ENCODE measurements around the gene HP. TPM values are rescaled to one million over a fixed set of nuclear protein-coding genes. Genes with fewer than 3 reads are reported as not detected.
A peak's percentile ranks its signal among the peaks of the same experiment; 100 is the strongest.

Gene HP
- total and polyA plus RNA-seq, 2 of the 13 experiments (the other 11 are each of a cell fraction or from before 2014, with no cell fraction given) = 387 to 524 TPM

DNA sequence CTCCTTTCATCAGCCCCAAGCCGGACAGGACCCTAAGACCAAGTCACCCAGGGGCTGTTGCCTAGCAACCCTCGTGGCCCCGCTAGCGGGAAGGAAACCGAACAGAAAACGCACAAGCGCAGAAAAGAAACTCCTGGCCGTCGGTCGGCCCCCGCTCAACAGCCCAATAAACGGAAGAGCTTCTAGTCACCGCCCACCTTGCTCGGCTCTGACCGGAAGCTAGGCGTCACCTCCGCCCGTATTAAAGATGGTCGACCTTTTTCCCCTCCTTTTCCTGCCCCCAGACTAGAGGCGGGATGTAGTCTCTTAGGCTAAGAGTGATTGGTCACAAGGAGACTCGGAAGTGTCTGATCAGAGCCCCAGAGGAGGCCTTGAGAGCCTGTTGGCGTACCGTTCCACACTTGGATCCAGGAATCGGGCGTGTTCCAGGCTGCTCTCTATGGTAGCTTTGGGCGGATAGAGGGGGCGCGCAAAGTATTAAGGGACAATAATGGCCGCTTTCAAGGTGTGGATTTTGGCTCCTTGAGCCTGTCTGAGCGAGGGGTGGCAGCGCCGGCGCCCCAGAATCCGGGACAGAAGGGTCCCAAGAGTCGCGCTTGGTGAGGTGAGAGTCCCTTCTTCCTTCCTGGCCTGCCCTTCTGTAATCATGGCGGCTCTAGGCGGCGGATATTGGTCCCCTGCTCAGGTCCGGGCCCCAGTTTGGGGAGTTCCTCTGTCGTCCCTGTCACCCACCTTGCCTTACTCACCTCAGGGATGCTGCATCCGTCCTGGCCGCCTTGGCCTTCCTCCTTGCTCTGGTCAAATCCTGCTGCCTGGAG, 39.4 kb downstream of the HP start, which contains the start of the genes DHX38 and TXNL4B (continued):
- TF ChIP-seq KDM3A (CRISPR knock-in tag; IDR thresholded peaks at IDR 0.05; ENCODE audit: low read depth) (peak; percentile 49; the same call in 1 of the 2 replicates), AGO1 (IDR thresholded peaks at IDR 0.05; ENCODE audit: low read depth, low read length, poor library complexity, severe bottlenecking) (peak; percentile 57), ZNF792 (CRISPR knock-in tag; IDR thresholded peaks at IDR 0.05) (peak; percentile 69; the same call in 1 of the 2 replicates), TCF12 (IDR thresholded peaks at IDR 0.05) (no peak), TCF12 (CRISPR knock-in tag; IDR thresholded peaks at IDR 0.05) (peak; percentile 25; the same call in 1 of the 2 replicates), JUND (CRISPR knock-in tag; IDR thresholded peaks at IDR 0.05) (0 out of 2 replicates have a peak, but pooled peaks have one; percentile 13), PITX1 (CRISPR knock-in tag; IDR thresholded peaks at IDR 0.05) (peak; percentile 86), CBX5 (CRISPR knock-in tag; IDR thresholded peaks at IDR 0.05; ENCODE audit: borderline replicate concordance) (peak; percentile 61; the same call in 1 of the 2 replicates), ZNF644 (CRISPR knock-in tag; IDR thresholded peaks at IDR 0.05; ENCODE audit: low read depth) (no peak), NCOA1 (CRISPR knock-in tag; IDR thresholded peaks at IDR 0.05) (no peak), SNRNP70 (IDR thresholded peaks at IDR 0.05; ENCODE audit: low read depth, low read length) (no peak), ZNF776 (CRISPR knock-in tag; IDR thresholded peaks at IDR 0.05) (peak; percentile 75; the same call in 1 of the 2 replicates), POLR2A (IDR thresholded peaks at IDR 0.05; ENCODE audit: insufficient read depth in 1 of 2, low read depth in 2 of 2, low read length in 2 of 2) (peak; percentile 69 to 95), RAD21 (CRISPR knock-in tag; IDR thresholded peaks at IDR 0.05) (no peak), ZKSCAN1 (IDR thresholded peaks at IDR 0.05; ENCODE audit: low read length) (no peak; the same call in 1 of the 2 replicates), ZNF33B (CRISPR knock-in tag; IDR thresholded peaks at IDR 0.05) (peak; percentile 58; the same call in 1 of the 2 replicates), ZBTB7B (CRISPR knock-in tag; IDR thresholded peaks at IDR 0.05) (no peak; the same call in 1 of the 2 replicates), GABPA (IDR thresholded peaks at IDR 0.05; ENCODE audit: low read depth, low read length) (peak; percentile 83), GABPA (CRISPR knock-in tag; IDR thresholded peaks at IDR 0.05; ENCODE audit: low read depth) (peak; percentile 97), DNMT3B (CRISPR knock-in tag; conservative IDR thresholded peaks at IDR 0.05) (peak; percentile 67; the same call in 1 of the 2 replicates), ZNF772 (CRISPR knock-in tag; IDR thresholded peaks at IDR 0.05) (peak; percentile 61; the same call in 1 of the 2 replicates)
- TF ChIP-seq, protein P1, sequence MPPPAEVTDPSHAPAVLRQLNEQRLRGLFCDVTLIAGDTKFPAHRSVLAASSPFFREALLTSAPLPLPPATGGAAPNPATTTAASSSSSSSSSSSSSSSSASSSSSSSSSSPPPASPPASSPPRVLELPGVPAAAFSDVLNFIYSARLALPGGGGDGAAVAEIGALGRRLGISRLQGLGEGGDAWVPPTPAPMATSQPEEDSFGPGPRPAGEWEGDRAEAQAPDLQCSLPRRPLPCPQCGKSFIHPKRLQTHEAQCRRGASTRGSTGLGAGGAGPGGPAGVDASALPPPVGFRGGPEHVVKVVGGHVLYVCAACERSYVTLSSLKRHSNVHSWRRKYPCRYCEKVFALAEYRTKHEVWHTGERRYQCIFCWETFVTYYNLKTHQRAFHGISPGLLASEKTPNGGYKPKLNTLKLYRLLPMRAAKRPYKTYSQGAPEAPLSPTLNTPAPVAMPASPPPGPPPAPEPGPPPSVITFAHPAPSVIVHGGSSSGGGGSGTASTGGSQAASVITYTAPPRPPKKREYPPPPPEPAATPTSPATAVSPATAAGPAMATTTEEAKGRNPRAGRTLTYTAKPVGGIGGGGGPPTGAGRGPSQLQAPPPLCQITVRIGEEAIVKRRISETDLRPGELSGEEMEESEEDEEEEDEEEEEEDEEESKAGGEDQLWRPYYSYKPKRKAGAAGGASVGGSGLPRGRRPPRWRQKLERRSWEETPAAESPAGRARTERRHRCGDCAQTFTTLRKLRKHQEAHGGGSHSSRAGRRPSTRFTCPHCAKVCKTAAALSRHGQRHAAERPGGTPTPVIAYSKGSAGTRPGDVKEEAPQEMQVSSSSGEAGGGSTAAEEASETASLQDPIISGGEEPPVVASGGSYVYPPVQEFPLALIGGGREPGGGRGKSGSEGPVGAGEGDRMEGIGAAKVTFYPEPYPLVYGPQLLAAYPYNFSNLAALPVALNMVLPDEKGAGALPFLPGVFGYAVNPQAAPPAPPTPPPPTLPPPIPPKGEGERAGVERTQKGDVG (CRISPR knock-in tag; IDR thresholded peaks at IDR 0.05; ENCODE audit: borderline replicate concordance) = peak; percentile 86; the same call in 1 of the 2 replicates
- TF ChIP-seq, protein P2, sequence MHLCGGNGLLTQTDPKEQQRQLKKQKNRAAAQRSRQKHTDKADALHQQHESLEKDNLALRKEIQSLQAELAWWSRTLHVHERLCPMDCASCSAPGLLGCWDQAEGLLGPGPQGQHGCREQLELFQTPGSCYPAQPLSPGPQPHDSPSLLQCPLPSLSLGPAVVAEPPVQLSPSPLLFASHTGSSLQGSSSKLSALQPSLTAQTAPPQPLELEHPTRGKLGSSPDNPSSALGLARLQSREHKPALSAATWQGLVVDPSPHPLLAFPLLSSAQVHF (CRISPR knock-in tag; IDR thresholded peaks at IDR 0.05) = no peak
- TF ChIP-seq, protein P3, sequence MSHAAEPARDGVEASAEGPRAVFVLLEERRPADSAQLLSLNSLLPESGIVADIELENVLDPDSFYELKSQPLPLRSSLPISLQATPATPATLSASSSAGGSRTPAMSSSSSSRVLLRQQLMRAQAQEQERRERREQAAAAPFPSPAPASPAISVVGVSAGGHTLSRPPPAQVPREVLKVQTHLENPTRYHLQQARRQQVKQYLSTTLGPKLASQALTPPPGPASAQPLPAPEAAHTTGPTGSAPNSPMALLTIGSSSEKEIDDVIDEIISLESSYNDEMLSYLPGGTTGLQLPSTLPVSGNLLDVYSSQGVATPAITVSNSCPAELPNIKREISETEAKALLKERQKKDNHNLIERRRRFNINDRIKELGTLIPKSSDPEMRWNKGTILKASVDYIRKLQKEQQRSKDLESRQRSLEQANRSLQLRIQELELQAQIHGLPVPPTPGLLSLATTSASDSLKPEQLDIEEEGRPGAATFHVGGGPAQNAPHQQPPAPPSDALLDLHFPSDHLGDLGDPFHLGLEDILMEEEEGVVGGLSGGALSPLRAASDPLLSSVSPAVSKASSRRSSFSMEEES (CRISPR knock-in tag; IDR thresholded peaks at IDR 0.05) = peak; percentile 38; the same call in 1 of the 2 replicates

Data from HepG2 (cell line).